Astrocyte (in vitro differentiated cells and primary cell): ENCODE measurements around the gene FABP2.

ENCODE experiments used
- EZH2 ChIP-seq: IDR thresholded peaks from 2 replicates; pipeline ENCODE4 v1.6.1; 2012; ENCODE audit warnings: mild to moderate bottlenecking, low read length, inconsistent platforms; ENCODE audit not compliant: insufficient read depth
- TF ChIP-seq, protein P1 (sequence below): IDR thresholded peaks from 2 replicates; pipeline ENCODE4 v1.5.1; 2011; ENCODE audit warnings: low read depth, mild to moderate bottlenecking, inconsistent platforms, low read length, moderate library complexity; ENCODE audit not compliant: insufficient read depth

DNA sequence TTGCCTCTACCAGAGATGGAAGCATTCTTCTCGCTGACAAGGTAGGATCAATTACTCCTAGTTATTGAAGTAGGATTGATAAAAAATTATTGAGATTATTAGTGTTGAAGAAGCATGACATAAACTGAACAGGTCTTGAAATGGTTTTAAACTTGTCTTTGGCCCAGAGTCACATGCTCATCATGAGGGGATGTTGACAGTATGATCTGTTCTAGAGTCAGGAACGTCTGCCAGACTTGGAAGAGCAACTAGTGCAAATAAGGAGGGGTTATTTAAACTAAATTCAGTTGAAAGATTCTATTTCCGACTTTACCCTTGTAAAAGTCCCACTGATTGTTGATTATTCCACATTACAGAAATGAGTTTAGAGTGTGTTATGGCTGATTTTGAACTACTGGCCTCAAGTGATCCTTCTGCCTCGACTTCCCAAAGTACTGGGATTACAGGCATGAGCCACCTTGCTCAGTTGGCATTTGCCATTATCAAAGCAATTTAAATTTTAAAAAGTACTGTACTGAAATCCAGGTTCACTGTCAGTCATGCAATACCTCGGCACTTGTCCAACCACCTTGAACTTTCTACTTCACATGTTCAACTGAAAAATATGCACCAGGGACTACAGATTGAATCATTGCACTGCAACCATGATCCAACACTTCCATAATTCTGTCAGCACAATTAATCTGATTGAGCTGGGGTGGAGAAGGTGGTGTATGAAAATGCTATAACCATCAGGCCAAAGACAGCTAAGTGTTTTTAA lies 19.7 kb downstream of the FABP2 start:
- no peak for TF ChIP-seq EZH2
- TF ChIP-seq, protein P1, sequence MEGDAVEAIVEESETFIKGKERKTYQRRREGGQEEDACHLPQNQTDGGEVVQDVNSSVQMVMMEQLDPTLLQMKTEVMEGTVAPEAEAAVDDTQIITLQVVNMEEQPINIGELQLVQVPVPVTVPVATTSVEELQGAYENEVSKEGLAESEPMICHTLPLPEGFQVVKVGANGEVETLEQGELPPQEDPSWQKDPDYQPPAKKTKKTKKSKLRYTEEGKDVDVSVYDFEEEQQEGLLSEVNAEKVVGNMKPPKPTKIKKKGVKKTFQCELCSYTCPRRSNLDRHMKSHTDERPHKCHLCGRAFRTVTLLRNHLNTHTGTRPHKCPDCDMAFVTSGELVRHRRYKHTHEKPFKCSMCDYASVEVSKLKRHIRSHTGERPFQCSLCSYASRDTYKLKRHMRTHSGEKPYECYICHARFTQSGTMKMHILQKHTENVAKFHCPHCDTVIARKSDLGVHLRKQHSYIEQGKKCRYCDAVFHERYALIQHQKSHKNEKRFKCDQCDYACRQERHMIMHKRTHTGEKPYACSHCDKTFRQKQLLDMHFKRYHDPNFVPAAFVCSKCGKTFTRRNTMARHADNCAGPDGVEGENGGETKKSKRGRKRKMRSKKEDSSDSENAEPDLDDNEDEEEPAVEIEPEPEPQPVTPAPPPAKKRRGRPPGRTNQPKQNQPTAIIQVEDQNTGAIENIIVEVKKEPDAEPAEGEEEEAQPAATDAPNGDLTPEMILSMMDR = no peak
